Transverse colon (tissue), 4 donors: ENCODE results near the gene CAPRIN2. TPM values are rescaled to one million over a fixed set of nuclear protein-coding genes. Genes with fewer than 3 reads are reported as not detected.

Source experiments
- DNase-seq: peaks from one replicate; pipeline ENCODE4 v3.0.0-alpha.2; 2019
- H3K27ac ChIP-seq, 4 donors: fragments of 200-600 bp; sonication (generic); 2 replicates each; pipeline ENCODE4 v1.5.1; 2016 to 2018; ENCODE audit warnings: inconsistent platforms in 4 of 4
- H3K27me3 ChIP-seq: fragments of 200-600 bp; sonication (generic); 2 replicates; pipeline ENCODE4 v1.5.1; 2017; ENCODE audit warnings: inconsistent platforms
- H3K36me3 ChIP-seq, 4 donors: fragments of 200-600 bp; sonication (generic); 2 replicates each; pipeline ENCODE4 v1.5.1; 2017 to 2019; ENCODE audit warnings: inconsistent platforms in 4 of 4
- H3K4me1 ChIP-seq, 4 donors: fragments of 200-600 bp; sonication (generic); 2 replicates each; pipeline ENCODE4 v1.5.1; 2017 to 2020; ENCODE audit warnings: inconsistent platforms in 4 of 4
- H3K4me3 ChIP-seq, 4 donors: fragments of 200-600 bp; sonication (generic); 1 replicate in 1 of 4; 2 replicates in 3 of 4; pipeline versions ENCODE4 v1.5.1 to v1.6.1; 2017 to 2019; ENCODE audit warnings: inconsistent platforms in 4 of 4
- H3K9me3 ChIP-seq, 2 donors: fragments of 200-600 bp; sonication (generic); 2 replicates each; pipeline ENCODE4 v1.5.1; 2017 to 2019; ENCODE audit warnings: inconsistent platforms in 2 of 2
- EP300 ChIP-seq: sonication (generic); formaldehyde crosslinking; IDR thresholded peaks from one replicate; pipeline ENCODE4 v1.6.1; 2017; ENCODE audit warnings: antibody characterized with exemption, low read depth
- POLR2A ChIP-seq: fragments of 450-650 bp; IDR thresholded peaks from one replicate; pipeline ENCODE4 v1.6.1; 2016; ENCODE audit warnings: antibody characterized with exemption, mild to moderate bottlenecking, moderate library complexity
- POLR2AphosphoS5 ChIP-seq, 3 donors: sonication (generic); formaldehyde crosslinking; IDR thresholded peaks; one replicate each; pipeline ENCODE4 v1.6.1; 2016; ENCODE audit warnings: antibody characterized with exemption in 3 of 3
- WGBS, 2 donors: methylation state at CpG; one replicate each; pipeline ENCODE4 v1.1.5; 2018; ENCODE audit warnings: low coverage in 1 of 2; 5-methylcytosine and 5-hydroxymethylcytosine counted together
- in situ Hi-C, 4 donors: fragments of 200-750 bp; cut with MboI; loops; one replicate each; pipeline versions ENCODE4 v1.15.0 to v1.15.1; 2017; ENCODE audit warnings: low sequenced_read_pairs in 3 of 4, low pct_ligation_motif_present in 1 of 4, low pct_unique_long_range_greater_than_20kb in 1 of 4
- intact Hi-C: fragments of 100-400 bp; cut with DNase I; formaldehyde crosslinking; loops from one replicate; pipeline ENCODE4 v1.15.1; 2023; ENCODE audit warnings: low total_unique reads
- total RNA-seq, 4 donors: library from RNA; depleted of rRNA; stranded (reverse); fragments of >200 nt; gene quantifications; one replicate each; pipeline ENCODE4 v1.1.0, GENCODE V29; 2016
- TF ChIP-seq, protein P1 (sequence below), 5 experiments: fragments of 200-600 bp in 3 of 5; fragments of 450-650 bp in 2 of 5; sonication (generic) in 3 of 5; IDR thresholded peaks; 1 replicate in 2 of 5; 2 replicates in 3 of 5; pipeline ENCODE4 v1.5.1; 2016 to 2017; ENCODE audit warnings: antibody characterized with exemption in 5 of 5, inconsistent platforms in 3 of 5, mild to moderate bottlenecking in 2 of 5, moderate library complexity in 1 of 5

CAPRIN2 gene
- total RNA-seq, 4 donors from 2014 or later = 24.7 to 322 (median 42.5) TPM

DNA sequence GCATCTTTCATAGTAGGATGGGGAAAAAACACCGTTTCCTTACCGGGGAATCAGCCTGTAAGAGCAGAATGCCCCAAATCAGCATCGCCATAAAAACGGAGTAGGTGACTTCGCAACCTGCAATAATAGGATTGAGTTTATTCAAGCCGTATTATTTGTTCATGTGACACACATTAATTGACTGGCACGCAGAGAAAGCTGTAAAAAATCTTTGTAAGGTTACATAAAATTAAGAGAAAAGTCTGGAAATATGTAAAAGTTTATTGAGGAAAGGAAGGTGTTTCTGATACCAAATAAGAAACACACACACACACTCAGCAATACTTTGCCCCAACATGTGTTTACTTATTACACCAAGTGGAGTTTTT, 628 bp upstream of the CAPRIN2 start:
- in situ Hi-C loops = no loop called here
- 10 to 11% methylated on average over 7 of the region's 7 CpGs for WGBS, 2 donors
- H3K27me3 ChIP-seq = no peaks in the 10 kb centered on the region

DNA sequence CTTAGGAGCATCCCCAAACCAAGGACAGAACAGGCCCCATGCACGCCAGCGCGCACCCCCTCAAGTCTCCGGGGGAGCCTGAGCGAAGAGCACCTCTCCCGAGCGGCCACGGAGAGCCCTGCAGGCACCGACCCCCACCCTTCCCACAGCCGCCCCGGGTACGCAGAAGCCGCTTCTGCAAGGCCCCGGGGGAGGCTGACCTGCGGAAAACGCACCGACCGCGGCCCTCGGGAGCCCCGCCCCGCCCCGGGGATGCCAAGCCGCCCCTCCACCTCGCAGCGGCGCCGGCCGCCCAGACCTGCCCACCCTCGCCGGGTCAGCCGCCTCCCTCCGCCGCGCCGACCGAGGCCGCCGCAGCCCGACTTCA, 385 bp downstream of the CAPRIN2 start:
- Histone ChIP-seq H3K27me3 (no peaks in the 10 kb centered on the region), H3K4me3 (peak overlapping the region; percentile 65 to 90 (median 77)), H3K4me1 (peaks cover 6 to 16% (median 11%) of the 10 kb centered on the region in 4 donors), H3K36me3 (no peaks in the 10 kb centered on the region), H3K27ac (peak overlapping the region; percentile 86 to 92 (median 90)), H3K9me3 (no peaks in the 10 kb centered on the region)
- in situ Hi-C loops (no loop called here), intact Hi-C loops (loop anchor here (10.0 kb wide), 1 partner anchor 60 kb away; the partner anchor contains the start of gene IPO8)
- no peak for DNase-seq
- 0% methylated on average over 8 of the region's 40 CpGs; no CpG with 5 or more reads in 1 of the 2 donors for WGBS, 2 donors
- TF ChIP-seq EP300 (no peak), POLR2A (no peak), POLR2AphosphoS5 (IDR thresholded peaks at IDR 0.05) (no peak)
- TF ChIP-seq, protein P1, sequence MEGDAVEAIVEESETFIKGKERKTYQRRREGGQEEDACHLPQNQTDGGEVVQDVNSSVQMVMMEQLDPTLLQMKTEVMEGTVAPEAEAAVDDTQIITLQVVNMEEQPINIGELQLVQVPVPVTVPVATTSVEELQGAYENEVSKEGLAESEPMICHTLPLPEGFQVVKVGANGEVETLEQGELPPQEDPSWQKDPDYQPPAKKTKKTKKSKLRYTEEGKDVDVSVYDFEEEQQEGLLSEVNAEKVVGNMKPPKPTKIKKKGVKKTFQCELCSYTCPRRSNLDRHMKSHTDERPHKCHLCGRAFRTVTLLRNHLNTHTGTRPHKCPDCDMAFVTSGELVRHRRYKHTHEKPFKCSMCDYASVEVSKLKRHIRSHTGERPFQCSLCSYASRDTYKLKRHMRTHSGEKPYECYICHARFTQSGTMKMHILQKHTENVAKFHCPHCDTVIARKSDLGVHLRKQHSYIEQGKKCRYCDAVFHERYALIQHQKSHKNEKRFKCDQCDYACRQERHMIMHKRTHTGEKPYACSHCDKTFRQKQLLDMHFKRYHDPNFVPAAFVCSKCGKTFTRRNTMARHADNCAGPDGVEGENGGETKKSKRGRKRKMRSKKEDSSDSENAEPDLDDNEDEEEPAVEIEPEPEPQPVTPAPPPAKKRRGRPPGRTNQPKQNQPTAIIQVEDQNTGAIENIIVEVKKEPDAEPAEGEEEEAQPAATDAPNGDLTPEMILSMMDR (IDR thresholded peaks at IDR 0.05) = no peak

More for the DNA sequence above, 628 bp upstream of the CAPRIN2 start:
- Histone ChIP-seq H3K36me3 (no peaks in the 10 kb centered on the region), H3K27ac (peak overlapping the region; percentile 86 to 92 (median 90)), H3K4me3 (peak overlapping the region; percentile 33 to 90 (median 68)), H3K4me1 (peaks cover 6 to 16% (median 11%) of the 10 kb centered on the region in 4 donors), H3K9me3 (no peaks in the 10 kb centered on the region)
- TF ChIP-seq, protein P1 (IDR thresholded peaks at IDR 0.05) = no peak
- TF ChIP-seq EP300 (no peak), POLR2AphosphoS5 (IDR thresholded peaks at IDR 0.05) (no peak), POLR2A (no peak)
- no peak for DNase-seq
- intact Hi-C loops = loop anchor here (10.0 kb wide), 1 partner anchor 61 kb away; the partner anchor contains the start of gene IPO8

DNA sequence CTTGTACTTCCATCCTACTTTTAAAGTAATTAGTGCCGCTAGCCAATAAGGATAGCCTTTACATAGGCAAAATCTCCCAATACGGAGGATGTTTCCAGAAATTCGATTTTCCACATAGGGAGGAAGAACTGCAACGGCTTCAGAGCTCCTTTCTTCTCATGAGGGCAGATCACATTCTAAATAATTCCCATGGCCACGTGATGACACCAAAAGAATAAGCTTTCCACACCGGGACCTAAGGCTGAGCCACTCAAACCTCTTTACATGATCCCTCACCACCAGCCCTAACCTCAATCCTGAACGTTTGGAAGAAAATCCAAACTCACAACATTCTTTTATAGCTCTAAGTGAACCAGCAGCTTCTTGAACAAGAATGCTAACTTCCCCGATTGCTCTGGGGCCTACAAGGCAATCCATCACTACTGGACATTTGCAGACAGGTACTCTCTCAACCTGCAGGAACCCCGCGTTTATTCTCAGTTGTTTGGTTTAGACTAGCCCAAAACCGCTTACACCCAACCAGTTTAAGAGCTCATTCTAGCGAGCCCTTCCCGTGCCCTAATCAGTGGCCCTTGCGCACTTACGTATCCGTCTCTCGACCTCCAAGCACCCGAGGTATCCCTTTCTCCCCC, 884 bp downstream of the CAPRIN2 start:
- DNase-seq = no peak
- Histone ChIP-seq H3K36me3 (no peaks in the 10 kb centered on the region), H3K4me1 (peaks cover 6 to 16% (median 11%) of the 10 kb centered on the region in 4 donors), H3K27ac (peak overlapping the region; percentile 86 to 92 (median 90)), H3K27me3 (no peaks in the 10 kb centered on the region), H3K4me3 (peak overlapping the region; percentile 65 to 90 (median 77)), H3K9me3 (no peaks in the 10 kb centered on the region)
- intact Hi-C loops = loop anchor here (10.0 kb wide), 1 partner anchor 59 kb away; the partner anchor contains the start of gene IPO8
- TF ChIP-seq EP300 (no peak), POLR2A (no peak), POLR2AphosphoS5 (IDR thresholded peaks at IDR 0.05) (no peak)
- TF ChIP-seq, protein P1 (IDR thresholded peaks at IDR 0.05) = no peak
- in situ Hi-C loops = no loop called here
- WGBS, 2 donors = 19 to 27% methylated on average over 14 to 18 of the region's 18 CpGs

DNA sequence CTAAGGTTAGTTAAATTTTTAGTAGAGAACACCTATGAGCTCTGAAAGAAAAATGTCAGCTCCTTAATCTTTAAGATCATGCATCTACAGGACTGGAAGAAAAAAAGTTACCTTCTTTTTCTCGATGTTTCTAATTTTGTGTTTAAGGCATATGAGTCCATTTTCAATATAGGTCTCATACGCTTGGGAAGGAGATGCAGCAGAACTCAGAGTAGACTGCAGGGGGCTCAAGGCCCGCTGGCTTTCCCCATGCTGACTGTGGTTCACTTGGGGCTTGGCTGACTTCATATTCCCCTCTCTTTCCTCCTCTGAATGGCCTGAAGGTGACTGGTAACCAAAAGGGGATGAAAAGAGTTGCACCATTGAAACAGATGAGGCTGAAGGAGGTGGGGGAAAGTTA, 1.5 kb downstream of the CAPRIN2 start:
- 83 to 85% methylated on average over 3 of the region's 3 CpGs for WGBS, 2 donors

More for the DNA sequence above, 1.5 kb downstream of the CAPRIN2 start:
- Histone ChIP-seq H3K27ac (no peak overlapping the region), H3K27me3 (no peaks in the 10 kb centered on the region), H3K36me3 (no peaks in the 10 kb centered on the region), H3K9me3 (no peaks in the 10 kb centered on the region), H3K4me3 (no peak overlapping the region), H3K4me1 (peaks cover 6 to 16% (median 11%) of the 10 kb centered on the region in 4 donors)
- TF ChIP-seq EP300 (no peak), POLR2AphosphoS5 (IDR thresholded peaks at IDR 0.05) (no peak), POLR2A (no peak)
- TF ChIP-seq, protein P1 (IDR thresholded peaks at IDR 0.05) = no peak
- intact Hi-C loops (loop anchor here (10.0 kb wide), 1 partner anchor 58 kb away; the partner anchor contains the start of gene IPO8), in situ Hi-C loops (no loop called here)
- DNase-seq = no peak
